Measurements from ENCODE around the gene KRT2. TPM values are rescaled to one million over a fixed set of nuclear protein-coding genes. Genes with fewer than 3 reads are reported as not detected.

KRT2 gene
- total and polyA plus RNA-seq, 8 donors: not detected

- no peak for DNase-seq
- Histone ChIP-seq H3K4me3 (no peak overlapping the region), H3K27ac (no peak overlapping the region), H3K4me1 (no peaks in the 10 kb centered on the region), H3K36me3 (no peaks in the 10 kb centered on the region), H3K27me3 (peaks cover 0 to 55% (median 11%) of the 10 kb centered on the region in 3 donors), H3K9me3 (no peaks in the 10 kb centered on the region)
- intact Hi-C loops (cut with DNase I; ENCODE audit: low total_unique reads): no loop called here
- no peak for TF ChIP-seq CTCF (IDR thresholded peaks at IDR 0.05)
- no peak for TF ChIP-seq POLR2A (IDR thresholded peaks at IDR 0.05)
- TF ChIP-seq POLR2AphosphoS5 (IDR thresholded peaks at IDR 0.05): no peak
- TF ChIP-seq EP300 (IDR thresholded peaks at IDR 0.05): no peak
- 82 to 91% (median 86%) methylated on average over 3 of the region's 3 CpGs for whole genome bisulfite sequencing, 5 donors
Measured at GRCh38 chr12:52661668-52662067, 9.7 kb upstream of the KRT2 start.

- intact Hi-C loops (cut with DNase I; ENCODE audit: low total_unique reads): no loop called here
- Histone ChIP-seq H3K4me1 (no peaks in the 10 kb centered on the region), H3K9me3 (no peaks in the 10 kb centered on the region), H3K27ac (no peak overlapping the region), H3K36me3 (no peaks in the 10 kb centered on the region), H3K4me3 (no peak overlapping the region), H3K27me3 (peaks cover 0 to 49% (median 11%) of the 10 kb centered on the region in 3 donors)
- WGBS, 5 donors: 66 to 83% (median 70%) methylated on average over 3 of the region's 3 CpGs
- DNase-seq: no peak
- no peak for TF ChIP-seq POLR2AphosphoS5 (IDR thresholded peaks at IDR 0.05)
- TF ChIP-seq EP300 (IDR thresholded peaks at IDR 0.05): no peak
- TF ChIP-seq CTCF (IDR thresholded peaks at IDR 0.05): no peak
- TF ChIP-seq POLR2A (IDR thresholded peaks at IDR 0.05): no peak
Measured at GRCh38 chr12:52660934-52661499, 9.0 kb upstream of the KRT2 start.

GRCh38 chr12:52659951-52660350, 7.9 kb upstream of the KRT2 start:
- no peaks in the 10 kb centered on the region for H3K9me3 ChIP-seq
- intact Hi-C loops (cut with DNase I; ENCODE audit: low total_unique reads): no loop called here
- H3K27me3 ChIP-seq: peaks cover 0 to 46% (median 14%) of the 10 kb centered on the region in 3 donors
- WGBS, 5 donors: 59 to 70% (median 68%) methylated on average over 4 of the region's 4 CpGs
- H3K36me3 ChIP-seq: no peaks in the 10 kb centered on the region
- no peak for TF ChIP-seq POLR2AphosphoS5 (IDR thresholded peaks at IDR 0.05)
- no peak for TF ChIP-seq CTCF (IDR thresholded peaks at IDR 0.05)
- no peak for TF ChIP-seq EP300 (IDR thresholded peaks at IDR 0.05)
- no peak for TF ChIP-seq POLR2A (IDR thresholded peaks at IDR 0.05)
- H3K4me1 ChIP-seq: no peaks in the 10 kb centered on the region
- H3K27ac ChIP-seq: no peak overlapping the region
- no peak overlapping the region for H3K4me3 ChIP-seq
- no peak for DNase-seq

GRCh38 chr12:52659395-52659794, 7.4 kb upstream of the KRT2 start:
- H3K9me3 ChIP-seq: no peaks in the 10 kb centered on the region
- DNase-seq: no peak
- H3K4me3 ChIP-seq: no peak overlapping the region
- intact Hi-C loops (cut with DNase I; ENCODE audit: low total_unique reads): no loop called here
- no peak overlapping the region for H3K27ac ChIP-seq
- no peak for TF ChIP-seq CTCF (IDR thresholded peaks at IDR 0.05)
- TF ChIP-seq POLR2A (IDR thresholded peaks at IDR 0.05): no peak
- no peak for TF ChIP-seq POLR2AphosphoS5 (IDR thresholded peaks at IDR 0.05)
- TF ChIP-seq EP300 (IDR thresholded peaks at IDR 0.05): no peak
- no peaks in the 10 kb centered on the region for H3K4me1 ChIP-seq
- H3K36me3 ChIP-seq: no peaks in the 10 kb centered on the region
- WGBS, 5 donors: 50 to 72% (median 62%) methylated on average over 7 of the region's 7 CpGs
- peaks cover 0 to 46% (median 14%) of the 10 kb centered on the region in 3 donors for H3K27me3 ChIP-seq
